GM12878 (cell line): ENCODE results near the gene ZNF451. TPM values are rescaled to one million over a fixed set of nuclear protein-coding genes. Genes with fewer than 3 reads are reported as not detected.

Experiments used
- ATAC-seq: fragments of 200-7000 bp; cut with Tn5 transposase; 3 replicates; pipeline ENCODE4 v1.9.1; 2020; ENCODE audit warnings: mild to moderate bottlenecking, moderate library complexity
- BruUV-seq: library from RNA; stranded (reverse); fragments of 400-500 nt; replicated peaks from 2 replicates; lab custom pipeline; 2021; lab: Mats Ljungman, UMichigan
- CTCF ChIA-PET: fragments of 300-600 bp; sonication (Branson Sonifier 250); formaldehyde crosslinking; extraction: SDS; loops from one replicate; lab custom pipeline; 2021; ENCODE audit warnings: inconsistent platforms; lab: Yijun Ruan, JAX
- POLR2A ChIA-PET: fragments of 350-600 bp; formaldehyde crosslinking; extraction: SDS; loops from one replicate; lab custom pipeline; 2021; ENCODE audit warnings: inconsistent platforms; lab: Charles Lee
- RAD21 ChIA-PET: fragments of 300-600 bp; sonication (Branson Sonifier 250); formaldehyde crosslinking; loops from one replicate; lab custom pipeline; 2023; ENCODE audit warnings: antibody characterized with exemption; ENCODE audit not compliant: unreplicated experiment; lab: Charles Lee
- SMC1A ChIA-PET: fragments of 300-600 bp; sonication (Branson Sonifier 250); formaldehyde crosslinking; loops from one replicate; lab custom pipeline; 2023; ENCODE audit not compliant: unreplicated experiment, uncharacterized antibody; lab: Charles Lee
- DNase-seq: peaks from one replicate; pipeline ENCODE4 v3.0.0-alpha.2; 2011; ENCODE audit warnings: low read depth, low spot score
- FAIRE-seq: peaks from 3 replicates; lab custom pipeline; 2011; peaks lifted over from hg19 to GRCh38; lab: Jason Lieb, UNC
- H2AFZ ChIP-seq: 2 replicates; pipeline ENCODE4 v1.6.0; 2011; ENCODE audit warnings: low read depth, low read length, control low read depth; ENCODE audit not compliant: control insufficient read depth
- H3K27ac ChIP-seq: 2 replicates; pipeline ENCODE4 v1.5.1; 2011; ENCODE audit warnings: control low read depth; ENCODE audit not compliant: control insufficient read depth, insufficient read depth
- H3K27me3 ChIP-seq, 2 experiments: replicated peaks in 1 of 2; 2 replicates each; pipeline versions ENCODE4 v1.6.0 to v1.6.1; 2011; ENCODE audit warnings: low read length in 1 of 2; ENCODE audit not compliant: control insufficient read depth in 2 of 2, insufficient read depth in 2 of 2
- H3K36me3 ChIP-seq, 2 experiments: 2 replicates each; pipeline ENCODE4 v1.5.1; 2011; ENCODE audit warnings: low read length in 1 of 2; ENCODE audit not compliant: control insufficient read depth in 2 of 2, insufficient read depth in 2 of 2
- H3K4me1 ChIP-seq: 2 replicates; pipeline ENCODE4 v1.6.1; 2011; ENCODE audit warnings: mild to moderate bottlenecking, low read length, moderate library complexity, mixed read lengths; ENCODE audit not compliant: control insufficient read depth, insufficient read depth
- H3K4me2 ChIP-seq: 2 replicates; pipeline ENCODE4 v1.6.0; 2011; ENCODE audit warnings: control low read depth; ENCODE audit not compliant: control insufficient read depth, insufficient read depth
- H3K4me3 ChIP-seq: fragments of 200-600 bp; sonication (generic); 2 replicates; pipeline ENCODE4 v1.5.1; 2016
- H3K79me2 ChIP-seq: 2 replicates; pipeline ENCODE4 v1.6.0; 2011; ENCODE audit warnings: low read length; ENCODE audit not compliant: control insufficient read depth, insufficient read depth
- H3K9ac ChIP-seq: 2 replicates; pipeline ENCODE4 v1.8.0; 2011; ENCODE audit warnings: low read length, control low read depth, mixed read lengths; ENCODE audit not compliant: control insufficient read depth, insufficient read depth
- H3K9me3 ChIP-seq: replicated peaks from 3 replicates; pipeline ENCODE4 v1.5.1; 2011; ENCODE audit warnings: mild to moderate bottlenecking, low read length; ENCODE audit not compliant: control insufficient read depth, insufficient read depth
- H4K20me1 ChIP-seq: 2 replicates; pipeline ENCODE4 v1.6.0; 2011; ENCODE audit not compliant: control insufficient read depth, insufficient read depth
- BCLAF1 ChIP-seq: fragments of 450-650 bp; IDR thresholded peaks from 2 replicates; pipeline ENCODE4 v1.6.1; 2017; ENCODE audit warnings: antibody characterized with exemption, mild to moderate bottlenecking, moderate library complexity
- PAX8 ChIP-seq: fragments of 450-650 bp; IDR thresholded peaks from 2 replicates; pipeline ENCODE4 v1.6.1; 2017; ENCODE audit warnings: mild to moderate bottlenecking, moderate library complexity
- PML ChIP-seq: IDR thresholded peaks from 2 replicates; pipeline ENCODE4 v1.6.1; 2012; ENCODE audit warnings: low read length, inconsistent platforms
- POLR2AphosphoS5 ChIP-seq: IDR thresholded peaks from 2 replicates; pipeline ENCODE4 v1.6.1; 2011; ENCODE audit warnings: mild to moderate bottlenecking, low read length, inconsistent platforms
- ZNF622 ChIP-seq: fragments of 450-650 bp; IDR thresholded peaks from 2 replicates; pipeline ENCODE4 v1.6.1; 2017; ENCODE audit warnings: mild to moderate bottlenecking, inconsistent platforms
- in situ Hi-C: fragments of 300-500 bp; cut with MboI; formaldehyde crosslinking; loops from 9 replicates; pipeline ENCODE4 v1.14.3; 2018; ENCODE audit warnings: mixed read lengths
- intact Hi-C: fragments of 100-400 bp; cut with micrococcal nuclease; formaldehyde crosslinking; loops from one replicate; pipeline ENCODE4 v1.14.2; 2022; ENCODE audit not compliant: unreplicated experiment
- polyA plus RNA-seq, 11 experiments: library from polyadenylated mRNA; depleted of rRNA in 4 of 11; unstranded in 6 of 11; stranded (reverse) in 5 of 11; fragments of >200 nt; fragmentation: Nextera tagmentation in 4 of 11; fragmentation: Illumina TruSeq in 1 of 11; extraction: Ambion mirVana in 4 of 11; extraction: Trizol in 1 of 11; gene quantifications; 1 replicate in 1 of 11; 2 replicates in 10 of 11; pipeline versions ENCODE4 v1.2.1 to v1.2.3, GENCODE V29; 2011 to 2016; ENCODE audit warnings: inconsistent platforms in 2 of 11, missing spikeins in 2 of 11, low read depth in 1 of 11
- total RNA-seq, 4 experiments: library from RNA; depleted of rRNA in 3 of 4; stranded (reverse); fragments of >200 nt in 3 of 4; fragmentation: Illumina TruSeq in 1 of 4; extraction: Trizol in 1 of 4; gene quantifications; 2 replicates each; pipeline versions ENCODE4 v1.2.1 to v1.2.3, GENCODE V29; 2013 to 2021

ZNF451 gene
- total and polyA plus RNA-seq, 10 of the 15 experiments (the other 5 are each of a cell fraction or from before 2014, with no cell fraction given) = 6.5 to 44.4 (median 23.8) TPM

GRCh38 chr6:57109880-57110279 is 19.9 kb downstream of the ZNF451 start:
- no peak for DNase-seq
- CTCF ChIA-PET = interaction anchor here (1.0 to 1.2 kb wide), 3 partner anchors 18 to 205 kb away, joined by 3 read pairs; no protein-coding TSS in a partner anchor
- in situ Hi-C loops = loop anchor here (10.0 kb wide), 1 partner anchor 205 kb away; the partner anchor contains the start of gene PRIM2
- TF ChIP-seq POLR2AphosphoS5 = no peak
- TF ChIP-seq ZNF622 = no peak
- no peak for TF ChIP-seq PML
- TF ChIP-seq PAX8 = no peak
- no peak for TF ChIP-seq BCLAF1
- FAIRE-seq = no peak
- H3K79me2 ChIP-seq = peaks cover 24% of the 10 kb centered on the region
- peaks cover 13% of the 10 kb centered on the region for H3K4me1 ChIP-seq
- intact Hi-C loops = loop anchor here (5.0 kb wide), 1 partner anchor 62 kb away; the partner anchor contains the start of gene BAG2
- SMC1A ChIA-PET = interaction anchor here (1.2 kb wide), 1 partner anchor 16 kb away, joined by 4 read pairs; no protein-coding TSS in a partner anchor
- RAD21 ChIA-PET = no interaction called here
- no peaks in the 10 kb centered on the region for H4K20me1 ChIP-seq
- H3K27ac ChIP-seq = no peak overlapping the region
- no peak overlapping the region for H3K4me3 ChIP-seq
- no peak for ATAC-seq
- BruUV-seq = no TSS peak
- H3K9me3 ChIP-seq = no peaks in the 10 kb centered on the region
- no peaks in the 10 kb centered on the region; a peak in 1 of 4 replicates for H3K36me3 ChIP-seq
- no peak overlapping the region for H3K9ac ChIP-seq
- no peaks in the 10 kb centered on the region for H3K27me3 ChIP-seq
- no peak overlapping the region for H2AFZ ChIP-seq
- POLR2A ChIA-PET = no interaction called here
- no peak overlapping the region for H3K4me2 ChIP-seq
